Psoas muscle (tissue), 8 donors: Measurements from ENCODE around the gene TCF19. TPM values are rescaled to one million over a fixed set of nuclear protein-coding genes. Genes with fewer than 3 reads are reported as not detected.
A peak's percentile ranks its signal among the peaks of the same experiment; 100 is the strongest.

Experiments
- ATAC-seq, 4 donors: fragments of 200-7000 bp; cut with Tn5 transposase; one replicate each; pipeline ENCODE4 v1.9.1; 2020; ENCODE audit warnings: moderate library complexity in 3 of 4, mild to moderate bottlenecking in 2 of 4
- DNase-seq, 2 donors: peaks; one replicate each; pipeline ENCODE4 v3.0.0-alpha.2; 2020
- H3K27ac ChIP-seq: fragments of 200-600 bp; one replicate; pipeline ENCODE4 v1.8.0; 2022
- H3K27me3 ChIP-seq, 3 donors: fragments of 200-600 bp in 1 of 3; one replicate each; pipeline versions ENCODE4 v1.6.1 to v1.8.0; 2013 to 2022; ENCODE audit warnings: low read length in 2 of 3, mild to moderate bottlenecking in 2 of 3, moderate library complexity in 1 of 3; ENCODE audit not compliant: insufficient read depth in 3 of 3
- H3K36me3 ChIP-seq, 2 donors: fragments of 200-600 bp in 1 of 2; one replicate each; pipeline versions ENCODE4 v1.6.1 to v1.8.0; 2013 to 2022; ENCODE audit warnings: low read depth in 1 of 2, mild to moderate bottlenecking in 1 of 2, moderate library complexity in 1 of 2; ENCODE audit not compliant: insufficient read depth in 1 of 2
- H3K4me1 ChIP-seq: fragments of 200-600 bp; one replicate; pipeline ENCODE4 v1.8.0; 2022
- H3K4me3 ChIP-seq: fragments of 200-600 bp; one replicate; pipeline ENCODE4 v1.8.0; 2022; ENCODE audit warnings: mild to moderate bottlenecking
- H3K9me3 ChIP-seq: fragments of 200-600 bp; one replicate; pipeline ENCODE4 v1.8.0; 2022
- CTCF ChIP-seq: fragments of 200-600 bp; IDR thresholded peaks from one replicate; pipeline ENCODE4 v1.8.0; 2022; ENCODE audit warnings: antibody characterized with exemption
- WGBS, 3 donors: extraction: QIAGEN DNeasy Blood & Tissue Kit; methylation state at CpG; one replicate each; pipeline versions ENCODE4 v1.1.6 to v1.1.7; 2013; 5-methylcytosine and 5-hydroxymethylcytosine counted together
- intact Hi-C, 2 donors: fragments of 100-400 bp; cut with DNase I; formaldehyde crosslinking; loops; one replicate each; pipeline versions ENCODE4 v1.11.0 to v1.14.2; 2022
- polyA plus RNA-seq, 3 donors: library from polyadenylated mRNA; stranded (reverse); fragments of 200-250 nt; gene quantifications; one replicate each; pipeline ENCODE4 v1.2.3, GENCODE V29; 2013
- total RNA-seq, 4 donors: library from RNA; stranded (reverse); fragmentation: NEBNext Ultra II Directional in 2 of 4; extraction: Animal tissue kit (Norgen Biotek cat#: 25700) in 2 of 4; gene quantifications; one replicate each; pipeline versions ENCODE4 v1.2.1 to v1.2.4, GENCODE V29; 2021 to 2023
- donor health status: healthy with polysubstance abuse.
- donor health status: DM: no; HTN: no; CAD: no; lungs with moderate emphysema.
- donor health status: Bipolar disorder and iron deficiency.
- donor health status: healthy.
- donor health status: DM: yes; HTN: yes; CAD: no.
- donor health status: DM: no; HTN: no; CAD: no.
- donor health status: DM: no; HTN: no; CAD: no.
- donor health status: DM: yes; HTN: yes; CAD: no.

TCF19 gene
- total and polyA plus RNA-seq, 7 donors = 1.4 to 4.8 (median 1.8) TPM

GRCh38 chr6:31113861-31114540 lies 44.4 kb upstream of the TCF19 start:
- ATAC-seq = peak in 2 of 4 donors; percentile 18 to 35
- no peak for DNase-seq
- Histone ChIP-seq H3K36me3 (no peaks in the 10 kb centered on the region), H3K4me3 (no peak overlapping the region), H3K27ac (no peak overlapping the region), H3K4me1 (no peaks in the 10 kb centered on the region), H3K27me3 (peaks cover 0 to 26% (median 0%) of the 10 kb centered on the region in 3 donors), H3K9me3 (no peaks in the 10 kb centered on the region)
- intact Hi-C loops = no loop called here
- no peak for TF ChIP-seq CTCF
- WGBS, 3 donors = 61 to 74% (median 70%) methylated on average over 6 to 7 of the region's 7 CpGs

- Histone ChIP-seq H3K36me3 (no peaks in the 10 kb centered on the region), H3K9me3 (no peaks in the 10 kb centered on the region), H3K27me3 (peaks cover 0 to 22% (median 0%) of the 10 kb centered on the region in 3 donors), H3K4me3 (no peak within 1 kb of the TSS), H3K4me1 (no peaks in the 10 kb centered on the region), H3K27ac (no peak within 1 kb of the TSS)
- peak; percentile 77 to 93 (median 85) for ATAC-seq
- no peak for TF ChIP-seq CTCF
- DNase-seq = peak; percentile 89 to 90
- intact Hi-C loops = no loop called here
- 16 to 32% (median 19%) methylated on average over 3 of the region's 3 CpGs for WGBS, 3 donors
Measured at GRCh38 chr6:31114541-31114878, 43.9 kb upstream of the TCF19 start, which contains the start of gene PSORS1C1. Gene PSORS1C1, plus strand, starts transcription at chr6:31114800. Its CDS starts 14,833 bp downstream, at chr6:31129633.

- no peak for TF ChIP-seq CTCF
- H3K27ac ChIP-seq = no peak overlapping the region
- 65 to 73% (median 66%) methylated on average over 9 of the region's 9 CpGs for WGBS, 3 donors
- no peak overlapping the region for H3K4me3 ChIP-seq
- no peaks in the 10 kb centered on the region for H3K36me3 ChIP-seq
- H3K9me3 ChIP-seq = no peaks in the 10 kb centered on the region
- intact Hi-C loops = no loop called here
- H3K4me1 ChIP-seq = no peaks in the 10 kb centered on the region
- ATAC-seq (no peak), DNase-seq (no peak)
- H3K27me3 ChIP-seq = peaks cover 0 to 15% (median 0%) of the 10 kb centered on the region in 3 donors
Measured at GRCh38 chr6:31114970-31115849, 43.2 kb upstream of the TCF19 start.

- Histone ChIP-seq H3K9me3 (no peaks in the 10 kb centered on the region), H3K27ac (no peak overlapping the region), H3K27me3 (peaks cover 0 to 14% (median 0%) of the 10 kb centered on the region in 3 donors), H3K4me3 (no peak overlapping the region), H3K36me3 (no peaks in the 10 kb centered on the region), H3K4me1 (no peaks in the 10 kb centered on the region)
- ATAC-seq (no peak), DNase-seq (no peak)
- no peak for TF ChIP-seq CTCF
- intact Hi-C loops = no loop called here
- WGBS, 3 donors = 87 to 92% (median 90%) methylated on average over 12 of the region's 12 CpGs
Measured at GRCh38 chr6:31115941-31116560, 42.3 kb upstream of the TCF19 start.
